OCI-LY1 (cell line): ENCODE measurements around the gene DMRT1.

Source experiments
- EZH2 ChIP-seq: fragments of 200-600 bp; sonication (generic), shearing (Covaris generic); IDR thresholded peaks from 2 replicates; pipeline ENCODE4 v1.8.0; 2017; ENCODE audit warnings: borderline replicate concordance, mixed run types, mild to moderate bottlenecking, antibody characterized with exemption, low read length, moderate library complexity, mixed read lengths
- TF ChIP-seq, protein P1 (sequence below): fragments of 200-600 bp; sonication (generic), shearing (Covaris generic); IDR thresholded peaks from 2 replicates; pipeline ENCODE4 v1.5.1; 2017; ENCODE audit warnings: mild to moderate bottlenecking, antibody characterized with exemption, low read length, moderate library complexity, mixed read lengths

DNA sequence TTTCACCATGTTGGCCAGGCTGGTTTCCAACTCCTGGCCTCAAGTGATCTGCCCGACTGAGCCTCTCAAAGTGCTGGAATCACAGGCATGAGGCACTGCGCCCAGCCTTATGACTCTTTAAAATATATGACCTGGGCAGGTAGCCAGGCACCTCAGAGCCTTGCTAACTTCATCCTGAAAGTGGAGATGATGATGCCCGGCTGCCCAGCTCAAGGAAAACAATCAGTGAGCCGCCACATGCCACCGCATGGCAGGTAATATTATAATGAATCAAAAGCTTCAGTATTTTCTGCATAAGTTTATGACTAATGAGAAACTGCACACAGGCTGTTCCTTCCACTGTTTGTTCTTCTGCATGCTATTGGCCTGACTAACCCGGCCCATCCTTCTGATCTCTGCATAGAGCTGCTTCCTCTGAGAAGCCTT, 30.4 kb upstream of the DMRT1 start:
- TF ChIP-seq, protein P1, sequence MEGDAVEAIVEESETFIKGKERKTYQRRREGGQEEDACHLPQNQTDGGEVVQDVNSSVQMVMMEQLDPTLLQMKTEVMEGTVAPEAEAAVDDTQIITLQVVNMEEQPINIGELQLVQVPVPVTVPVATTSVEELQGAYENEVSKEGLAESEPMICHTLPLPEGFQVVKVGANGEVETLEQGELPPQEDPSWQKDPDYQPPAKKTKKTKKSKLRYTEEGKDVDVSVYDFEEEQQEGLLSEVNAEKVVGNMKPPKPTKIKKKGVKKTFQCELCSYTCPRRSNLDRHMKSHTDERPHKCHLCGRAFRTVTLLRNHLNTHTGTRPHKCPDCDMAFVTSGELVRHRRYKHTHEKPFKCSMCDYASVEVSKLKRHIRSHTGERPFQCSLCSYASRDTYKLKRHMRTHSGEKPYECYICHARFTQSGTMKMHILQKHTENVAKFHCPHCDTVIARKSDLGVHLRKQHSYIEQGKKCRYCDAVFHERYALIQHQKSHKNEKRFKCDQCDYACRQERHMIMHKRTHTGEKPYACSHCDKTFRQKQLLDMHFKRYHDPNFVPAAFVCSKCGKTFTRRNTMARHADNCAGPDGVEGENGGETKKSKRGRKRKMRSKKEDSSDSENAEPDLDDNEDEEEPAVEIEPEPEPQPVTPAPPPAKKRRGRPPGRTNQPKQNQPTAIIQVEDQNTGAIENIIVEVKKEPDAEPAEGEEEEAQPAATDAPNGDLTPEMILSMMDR, result no peak
- TF ChIP-seq EZH2, result no peak
